Stimulated activated CD4-positive, alpha-beta T cell treated with anti-CD3 and anti-CD28 coated beads, Interleukin-2, amount 100 ng/mL, for 48 hours (primary cell): ENCODE measurements around the gene RPLP2.

Experiments used
- DNase-seq, 2 donors: peaks; one replicate each; pipeline ENCODE4 v3.0.0-alpha.2; 2020

Gene RPLP2

GRCh38 chr11:810040-810567, 337 bp downstream of the RPLP2 start:
- DNase-seq = no peak

- no peak for DNase-seq
Measured at GRCh38 chr11:811446-812245, 1.9 kb downstream of the RPLP2 start.

GRCh38 chr11:812390-812789, 2.6 kb downstream of the RPLP2 start:
- no peak for DNase-seq

- DNase-seq = no peak
Measured at GRCh38 chr11:813072-813455, 3.3 kb downstream of the RPLP2 start.

- DNase-seq = no peak
Measured at GRCh38 chr11:813456-814096, 3.8 kb downstream of the RPLP2 start.

GRCh38 chr11:815675-816432, 6.1 kb downstream of the RPLP2 start:
- DNase-seq = no peak

GRCh38 chr11:816433-816779, 6.6 kb downstream of the RPLP2 start:
- DNase-seq = no peak

GRCh38 chr11:818396-819128, 8.8 kb downstream of the RPLP2 start, which contains the start of gene PNPLA2:
Gene PNPLA2 (plus strand): TSS chr11:818914. CDS start chr11:819719, 805 bp downstream.
- DNase-seq = no peak

- DNase-seq = peak; percentile 87 to 92
Measured at GRCh38 chr11:819129-819931, 9.6 kb downstream of the RPLP2 start.

GRCh38 chr11:819943-820649, 10.3 kb downstream of the RPLP2 start:
- peak; percentile 83 to 87 for DNase-seq

- no peak for DNase-seq
Measured at GRCh38 chr11:820655-821511, 11.1 kb downstream of the RPLP2 start.

GRCh38 chr11:821512-822371, 12.0 kb downstream of the RPLP2 start:
- no peak for DNase-seq

GRCh38 chr11:823441-824291, 13.9 kb downstream of the RPLP2 start:
- no peak for DNase-seq

GRCh38 chr11:824292-824880, 14.6 kb downstream of the RPLP2 start:
- no peak for DNase-seq

GRCh38 chr11:824942-825341, 15.2 kb downstream of the RPLP2 start:
- DNase-seq = no peak

- no peak for DNase-seq
Measured at GRCh38 chr11:825366-826226, 15.8 kb downstream of the RPLP2 start.

GRCh38 chr11:826227-826621, 16.5 kb downstream of the RPLP2 start:
- DNase-seq = no peak
